ENCODE measurements around the gene FADS3. TPM values are rescaled to one million over a fixed set of nuclear protein-coding genes. Genes with fewer than 3 reads are reported as not detected.

FADS3 gene
- total RNA-seq, 1 donor from 2014 or later = 117 TPM

DNA sequence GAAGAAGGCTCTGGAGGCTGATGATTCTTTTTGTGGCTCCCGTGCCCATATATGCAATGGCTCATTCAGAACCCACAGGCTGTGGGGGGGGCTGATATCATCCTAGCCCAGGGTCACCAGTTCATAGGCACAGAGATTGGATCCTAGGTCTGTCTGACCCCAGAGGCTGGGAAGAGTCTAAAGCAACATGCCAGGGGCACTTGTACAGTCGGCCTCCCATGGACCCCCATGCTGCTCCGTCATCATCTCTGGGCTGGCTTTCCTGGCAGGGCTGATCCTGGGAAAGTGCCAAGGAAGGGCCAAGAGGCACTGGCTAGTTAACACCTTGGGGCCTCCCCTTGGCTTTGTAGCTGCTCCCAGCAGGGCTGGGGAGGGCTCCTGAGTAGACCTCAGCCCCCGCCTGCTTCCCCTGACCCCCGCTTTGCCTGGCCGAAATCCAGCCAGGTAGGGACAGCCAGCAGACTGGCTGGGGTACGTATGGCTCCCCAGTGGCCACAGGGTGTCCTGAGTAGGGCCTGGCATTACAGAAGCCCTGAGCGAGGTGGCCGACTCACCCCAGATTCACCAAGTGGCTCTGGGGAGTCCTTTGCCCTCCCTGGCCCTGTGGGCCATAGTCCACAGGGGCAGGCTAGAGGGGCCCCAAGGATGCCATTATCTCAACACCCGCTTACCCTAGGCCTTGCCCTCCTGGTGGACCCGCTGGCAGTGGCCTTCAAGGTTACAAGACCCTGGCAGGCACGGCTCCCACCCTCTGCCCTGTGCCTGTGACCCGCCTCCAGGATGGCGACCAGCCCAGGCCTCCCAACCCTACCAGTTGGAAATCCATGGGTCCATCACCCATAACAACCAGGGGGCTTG lies 22.5 kb downstream of the FADS3 start:
- H3K36me3 Mint-ChIP-seq (ENCODE audit: unreplicated experiment) = peaks cover 11% of the 10 kb centered on the region
- TF ChIP-seq, protein P1, sequence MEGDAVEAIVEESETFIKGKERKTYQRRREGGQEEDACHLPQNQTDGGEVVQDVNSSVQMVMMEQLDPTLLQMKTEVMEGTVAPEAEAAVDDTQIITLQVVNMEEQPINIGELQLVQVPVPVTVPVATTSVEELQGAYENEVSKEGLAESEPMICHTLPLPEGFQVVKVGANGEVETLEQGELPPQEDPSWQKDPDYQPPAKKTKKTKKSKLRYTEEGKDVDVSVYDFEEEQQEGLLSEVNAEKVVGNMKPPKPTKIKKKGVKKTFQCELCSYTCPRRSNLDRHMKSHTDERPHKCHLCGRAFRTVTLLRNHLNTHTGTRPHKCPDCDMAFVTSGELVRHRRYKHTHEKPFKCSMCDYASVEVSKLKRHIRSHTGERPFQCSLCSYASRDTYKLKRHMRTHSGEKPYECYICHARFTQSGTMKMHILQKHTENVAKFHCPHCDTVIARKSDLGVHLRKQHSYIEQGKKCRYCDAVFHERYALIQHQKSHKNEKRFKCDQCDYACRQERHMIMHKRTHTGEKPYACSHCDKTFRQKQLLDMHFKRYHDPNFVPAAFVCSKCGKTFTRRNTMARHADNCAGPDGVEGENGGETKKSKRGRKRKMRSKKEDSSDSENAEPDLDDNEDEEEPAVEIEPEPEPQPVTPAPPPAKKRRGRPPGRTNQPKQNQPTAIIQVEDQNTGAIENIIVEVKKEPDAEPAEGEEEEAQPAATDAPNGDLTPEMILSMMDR (IDR thresholded peaks at IDR 0.05) = no peak
- H3K27me3 Mint-ChIP-seq (ENCODE audit: unreplicated experiment) = no peaks in the 10 kb centered on the region
- no peak overlapping the region for H3K4me3 Mint-ChIP-seq (ENCODE audit: unreplicated experiment)
- H3K4me1 Mint-ChIP-seq (ENCODE audit: unreplicated experiment) = peaks cover 20% of the 10 kb centered on the region
- DNase-seq (ENCODE audit: extremely low spot score, unreplicated experiment) = peak; percentile 82
- H3K27ac Mint-ChIP-seq (ENCODE audit: unreplicated experiment) = no peak overlapping the region
- H3K9me3 Mint-ChIP-seq (ENCODE audit: unreplicated experiment) = no peaks in the 10 kb centered on the region

DNA sequence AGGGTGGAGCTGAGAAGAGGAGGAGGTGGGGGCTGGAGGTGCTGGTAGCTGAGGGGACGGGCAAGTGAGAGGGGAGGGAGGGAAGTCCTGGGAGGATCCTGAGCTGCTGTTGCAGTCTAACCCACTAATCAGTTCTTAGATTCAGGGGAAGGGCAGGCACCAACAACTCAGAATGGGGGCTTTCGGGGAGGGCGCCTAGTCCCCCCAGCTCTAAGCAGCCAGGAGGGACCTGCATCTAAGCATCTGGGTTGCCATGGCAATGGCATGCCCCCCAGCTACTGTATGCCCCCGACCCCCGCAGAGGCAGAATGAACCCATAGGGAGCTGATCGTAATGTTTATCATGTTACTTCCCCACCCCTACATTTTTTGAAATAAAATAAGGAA lies 24.4 kb downstream of the FADS3 start:
- no peaks in the 10 kb centered on the region for H3K27me3 Mint-ChIP-seq (ENCODE audit: unreplicated experiment)
- peaks cover 18% of the 10 kb centered on the region for H3K4me1 Mint-ChIP-seq (ENCODE audit: unreplicated experiment)
- TF ChIP-seq, protein P1 (IDR thresholded peaks at IDR 0.05) = no peak
- no peaks in the 10 kb centered on the region for H3K9me3 Mint-ChIP-seq (ENCODE audit: unreplicated experiment)
- no peak overlapping the region for H3K27ac Mint-ChIP-seq (ENCODE audit: unreplicated experiment)
- DNase-seq (ENCODE audit: extremely low spot score, unreplicated experiment) = no peak
- H3K4me3 Mint-ChIP-seq (ENCODE audit: unreplicated experiment) = no peak overlapping the region
- peaks cover 11% of the 10 kb centered on the region for H3K36me3 Mint-ChIP-seq (ENCODE audit: unreplicated experiment)

DNA sequence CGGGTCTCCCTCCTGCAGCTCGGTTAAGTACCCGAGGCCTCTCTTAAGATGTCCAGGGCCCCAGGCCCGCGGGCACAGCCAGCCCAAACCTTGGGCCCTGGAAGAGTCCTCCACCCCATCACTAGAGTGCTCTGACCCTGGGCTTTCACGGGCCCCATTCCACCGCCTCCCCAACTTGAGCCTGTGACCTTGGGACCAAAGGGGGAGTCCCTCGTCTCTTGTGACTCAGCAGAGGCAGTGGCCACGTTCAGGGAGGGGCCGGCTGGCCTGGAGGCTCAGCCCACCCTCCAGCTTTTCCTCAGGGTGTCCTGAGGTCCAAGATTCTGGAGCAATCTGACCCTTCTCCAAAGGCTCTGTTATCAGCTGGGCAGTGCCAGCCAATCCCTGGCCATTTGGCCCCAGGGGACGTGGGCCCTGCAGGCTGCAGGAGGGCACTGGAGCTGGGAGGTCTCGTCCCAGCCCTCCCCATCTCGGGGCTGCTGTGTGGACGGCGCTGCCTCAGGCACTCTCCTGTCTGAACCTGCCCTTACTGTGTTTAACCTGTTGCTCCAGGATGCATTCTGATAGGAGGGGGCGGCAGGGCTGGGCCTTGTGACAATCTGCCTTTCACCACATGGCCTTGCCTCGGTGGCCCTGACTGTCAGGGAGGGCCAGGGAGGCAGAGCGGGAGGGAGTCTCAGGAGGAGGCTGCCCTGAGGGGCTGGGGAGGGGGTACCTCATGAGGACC lies 25.0 kb downstream of the FADS3 start:
- peak; percentile 77 for DNase-seq (ENCODE audit: extremely low spot score, unreplicated experiment)

DNA sequence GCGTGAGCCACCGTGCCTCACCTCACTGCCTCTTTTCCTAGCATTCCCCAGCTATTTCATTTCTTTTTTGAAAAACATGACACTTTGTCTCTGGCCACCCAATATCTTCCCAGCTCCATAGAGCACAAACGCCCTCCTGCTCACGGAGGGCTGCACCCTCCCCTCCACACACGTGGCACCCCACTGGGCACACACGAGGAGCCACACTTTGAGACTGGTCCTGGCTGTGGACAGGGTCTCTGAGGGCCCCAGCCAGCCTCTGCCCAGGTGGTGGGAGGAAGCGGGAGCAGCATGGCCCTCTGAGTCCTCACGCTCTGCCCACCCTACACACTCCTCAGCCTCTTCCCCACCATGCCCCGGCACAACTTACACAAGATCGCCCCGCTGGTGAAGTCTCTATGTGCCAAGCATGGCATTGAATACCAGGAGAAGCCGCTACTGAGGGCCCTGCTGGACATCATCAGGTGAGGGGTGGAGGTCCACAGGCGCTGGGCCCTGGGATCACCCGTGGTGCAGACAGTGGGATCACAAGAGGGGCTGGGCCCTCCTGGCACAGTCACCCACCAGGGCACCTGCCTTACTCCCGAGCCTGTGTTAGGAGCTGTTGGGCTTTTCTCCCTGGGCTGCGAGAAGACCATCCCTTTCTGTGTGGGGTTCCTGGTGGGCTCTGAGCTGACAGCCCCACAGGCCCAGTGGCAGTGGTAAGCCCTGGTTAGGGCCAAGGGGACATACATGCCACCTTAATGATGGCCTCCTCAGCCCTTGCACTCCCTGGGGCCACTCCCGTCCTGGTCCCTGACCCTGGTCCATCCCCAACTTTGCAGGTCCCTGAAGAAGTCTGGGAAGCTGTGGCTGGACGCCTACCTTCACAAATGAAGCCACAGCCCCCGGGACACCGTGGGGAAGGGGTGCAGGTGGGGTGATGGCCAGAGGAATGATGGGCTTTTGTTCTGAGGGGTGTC lies 26.2 kb downstream of the FADS3 start:
- Mint-ChIP-seq H3K4me3 (ENCODE audit: unreplicated experiment) (no peak overlapping the region), H3K27ac (ENCODE audit: unreplicated experiment) (no peak overlapping the region), H3K4me1 (ENCODE audit: unreplicated experiment) (peaks cover 5% of the 10 kb centered on the region), H3K27me3 (ENCODE audit: unreplicated experiment) (no peaks in the 10 kb centered on the region), H3K9me3 (ENCODE audit: unreplicated experiment) (no peaks in the 10 kb centered on the region), H3K36me3 (ENCODE audit: unreplicated experiment) (peaks cover 14% of the 10 kb centered on the region)
- peak; percentile 80 for DNase-seq (ENCODE audit: extremely low spot score, unreplicated experiment)
- TF ChIP-seq, protein P1 (IDR thresholded peaks at IDR 0.05) = no peak

More for the DNA sequence above, 25.0 kb downstream of the FADS3 start:
- peaks cover 11% of the 10 kb centered on the region for H3K36me3 Mint-ChIP-seq (ENCODE audit: unreplicated experiment)
- no peak overlapping the region for H3K4me3 Mint-ChIP-seq (ENCODE audit: unreplicated experiment)
- no peaks in the 10 kb centered on the region for H3K27me3 Mint-ChIP-seq (ENCODE audit: unreplicated experiment)
- no peaks in the 10 kb centered on the region for H3K9me3 Mint-ChIP-seq (ENCODE audit: unreplicated experiment)
- TF ChIP-seq, protein P1 (IDR thresholded peaks at IDR 0.05) = no peak
- H3K27ac Mint-ChIP-seq (ENCODE audit: unreplicated experiment) = no peak overlapping the region
- peaks cover 16% of the 10 kb centered on the region for H3K4me1 Mint-ChIP-seq (ENCODE audit: unreplicated experiment)
